Right lobe of liver (tissue), 4 donors: ENCODE data around the gene MKI67.

Experiments used
- CTCF ChIP-seq, 4 donors: fragments of 200-600 bp in 3 of 4; fragments of 450-650 bp in 1 of 4; IDR thresholded peaks; one replicate each; pipeline versions ENCODE4 v1.5.1 to v1.8.0; 2016 to 2022; ENCODE audit warnings: antibody characterized with exemption in 4 of 4, mild to moderate bottlenecking in 2 of 4
- POLR2A ChIP-seq: fragments of 450-650 bp; IDR thresholded peaks from one replicate; pipeline ENCODE4 v1.6.1; 2017; ENCODE audit warnings: antibody characterized with exemption, mild to moderate bottlenecking
- donor health status: DM: no; HTN: no; CAD: no.
- donor health status: DM: no; HTN: no; CAD: no.
- donor health status: DM: no; HTN: yes; CAD: no.

DNA sequence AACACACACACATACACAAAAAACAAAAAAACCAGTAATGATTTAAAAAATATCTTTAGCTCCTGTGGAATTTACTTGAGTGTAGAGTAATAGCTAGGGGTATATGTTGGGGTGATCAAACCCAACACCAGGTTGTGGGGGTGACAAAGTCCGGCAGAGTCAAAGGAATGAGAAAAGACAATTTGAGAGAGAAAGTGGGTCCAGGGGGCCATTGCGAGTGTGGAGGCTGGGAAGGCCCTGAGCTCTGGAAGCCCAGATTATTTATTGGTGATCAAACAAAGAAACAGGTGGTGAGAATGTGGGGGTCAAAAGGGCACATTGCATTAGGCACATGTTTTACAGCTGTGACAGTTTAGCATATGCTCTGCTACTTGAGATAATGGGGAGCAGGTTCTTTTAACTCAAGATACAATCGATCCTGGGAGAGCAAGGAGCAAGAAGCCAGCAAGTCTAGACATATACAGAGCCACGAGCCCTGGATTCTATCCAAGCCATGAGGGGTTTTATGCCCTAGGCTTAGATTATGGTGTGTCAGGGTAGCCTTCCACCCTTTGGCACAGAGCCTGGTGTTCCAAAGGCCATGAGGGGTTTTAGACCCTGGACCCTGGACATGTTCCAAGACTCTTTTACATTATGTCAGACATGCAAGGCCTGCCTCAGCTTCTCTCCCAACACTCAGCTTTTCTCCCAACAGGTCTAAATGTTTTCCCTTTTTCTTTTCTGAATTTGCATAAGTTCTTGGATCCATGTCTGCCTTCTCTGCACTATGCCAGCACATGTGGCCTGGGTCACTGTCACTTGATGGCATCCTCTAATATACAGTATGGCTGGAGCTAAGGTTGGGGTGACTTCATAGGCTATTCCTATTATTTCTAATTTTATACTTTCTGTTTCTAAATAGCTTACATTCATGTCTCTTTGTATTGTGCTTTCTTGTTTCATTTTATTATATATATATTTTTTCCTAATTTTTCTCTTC is 48.6 kb upstream of the MKI67 start:
- no peak for TF ChIP-seq CTCF (IDR thresholded peaks at IDR 0.05)
- TF ChIP-seq POLR2A: no peak
